HepG2 (cell line): ENCODE results near the gene PPP1R13B. TPM values are rescaled to one million over a fixed set of nuclear protein-coding genes. Genes with fewer than 3 reads are reported as not detected.

ENCODE experiments used
- BHLHE40 ChIP-seq: IDR thresholded peaks from 2 replicates; pipeline ENCODE4 v1.6.1; 2011; ENCODE audit warnings: low read length, improper control_type of control experiment
- CCAR2 ChIP-seq: fragments of 200-400 bp; formaldehyde crosslinking; optimal IDR thresholded peaks from 2 replicates; pipeline ENCODE3; 2018; ENCODE audit warnings: low read depth, mild to moderate bottlenecking, low read length, moderate library complexity
- DR1 ChIP-seq: sonication (generic); formaldehyde crosslinking; IDR thresholded peaks from 2 replicates; pipeline ENCODE4 v1.8.0; 2021; ENCODE audit warnings: mild to moderate bottlenecking, missing genetic modification reagents, inconsistent platforms
- HNF4A ChIP-seq: sonication (generic); formaldehyde crosslinking; IDR thresholded peaks from 2 replicates; pipeline ENCODE4 v1.4.0; 2020; ENCODE audit warnings: missing genetic modification reagents
- MED8 ChIP-seq: sonication (generic); formaldehyde crosslinking; IDR thresholded peaks from 2 replicates; pipeline ENCODE4 v1.8.1; 2023; ENCODE audit warnings: mild to moderate bottlenecking, missing genetic modification reagents; ENCODE audit not compliant: insufficient replicate concordance
- MNT ChIP-seq: fragments of 450-650 bp; IDR thresholded peaks from 2 replicates; pipeline ENCODE4 v1.6.1; 2016
- NR2F6 ChIP-seq, 2 experiments: IDR thresholded peaks; 2 replicates each; pipeline ENCODE4 v1.6.1; 2016; ENCODE audit warnings: antibody characterized with exemption in 1 of 2, mild to moderate bottlenecking in 1 of 2
- PTBP1 ChIP-seq: fragments of 200-400 bp; formaldehyde crosslinking; IDR thresholded peaks from 2 replicates; pipeline ENCODE4 v1.6.1; 2018; ENCODE audit warnings: low read length, low read depth; ENCODE audit not compliant: poor library complexity, severe bottlenecking
- TFAP4 ChIP-seq: sonication (generic); IDR thresholded peaks from 2 replicates; pipeline ENCODE4 v1.6.1; 2016; ENCODE audit warnings: low read depth, borderline replicate concordance
- ZBTB7B ChIP-seq: sonication (generic); formaldehyde crosslinking; IDR thresholded peaks from 2 replicates; pipeline ENCODE4 v1.4.0; 2020; ENCODE audit warnings: missing genetic modification reagents
- ZC3H13 ChIP-seq: sonication (generic); formaldehyde crosslinking; IDR thresholded peaks from 2 replicates; pipeline ENCODE4 v1.8.1; 2023; ENCODE audit warnings: mild to moderate bottlenecking, missing genetic modification reagents, moderate library complexity
- ZHX2 ChIP-seq, 2 experiments: sonication (generic) in 1 of 2; formaldehyde crosslinking in 1 of 2; IDR thresholded peaks; 2 replicates each; pipeline versions ENCODE4 v1.6.1 to v1.9.0; 2014 to 2022; ENCODE audit warnings: antibody characterized with exemption in 1 of 2, borderline replicate concordance in 1 of 2, inconsistent platforms in 1 of 2, low read depth in 1 of 2, missing genetic modification reagents in 1 of 2
- ZNF224 ChIP-seq: sonication (generic); formaldehyde crosslinking; IDR thresholded peaks from 2 replicates; pipeline ENCODE4 v1.5.0; 2020; ENCODE audit warnings: mild to moderate bottlenecking, missing genetic modification reagents
- ZNF710 ChIP-seq: sonication (generic); formaldehyde crosslinking; IDR thresholded peaks from 2 replicates; pipeline ENCODE4 v1.5.0; 2020; ENCODE audit warnings: mild to moderate bottlenecking, missing genetic modification reagents, borderline replicate concordance
- ZNF777 ChIP-seq: sonication (generic); formaldehyde crosslinking; IDR thresholded peaks from 2 replicates; pipeline ENCODE4 v1.4.0; 2020; ENCODE audit warnings: missing genetic modification reagents
- polyA plus RNA-seq, 8 experiments: library from polyadenylated mRNA; depleted of rRNA in 3 of 8; stranded (reverse) in 7 of 8; unstranded in 1 of 8; fragments of >200 nt; fragmentation: Illumina TruSeq in 4 of 8; extraction: Trizol in 4 of 8; gene quantifications; 2 replicates each; pipeline versions ENCODE4 v1.2.1 to v1.2.3, GENCODE V29; 2011 to 2016; ENCODE audit warnings: low read depth in 4 of 8, missing spikeins in 1 of 8, mixed read lengths in 1 of 8; ENCODE audit not compliant: insufficient read depth in 1 of 8
- total RNA-seq, 5 experiments: library from RNA; depleted of rRNA; stranded (reverse); fragments of >200 nt; fragmentation: Illumina TruSeq; extraction: Trizol; gene quantifications; 2 replicates each; pipeline ENCODE4 v1.2.3, GENCODE V29; 2016; ENCODE audit warnings: low read depth in 1 of 5

PPP1R13B gene
- total and polyA plus RNA-seq, 2 of the 13 experiments (the other 11 are each of a cell fraction or from before 2014, with no cell fraction given) = 4.6 to 9.4 TPM

- 0 out of 2 replicates have a peak, but pooled peaks have one; percentile 69 for TF ChIP-seq ZNF710 (CRISPR knock-in tag)
- peak; percentile 64; the same call in 1 of the 2 replicates for TF ChIP-seq NR2F6 (IDR thresholded peaks at IDR 0.05)
- TF ChIP-seq NR2F6 (CRISPR knock-in tag; IDR thresholded peaks at IDR 0.05) = peak; percentile 69
- peak; percentile 83 for TF ChIP-seq ZNF777 (CRISPR knock-in tag)
- no peak for TF ChIP-seq DR1 (CRISPR knock-in tag)
- no peak for TF ChIP-seq ZHX2 (IDR thresholded peaks at IDR 0.05; ENCODE audit: low read depth)
- no peak for TF ChIP-seq ZHX2 (CRISPR knock-in tag; IDR thresholded peaks at IDR 0.05; ENCODE audit: borderline replicate concordance)
- TF ChIP-seq TFAP4 = no peak
- no peak for TF ChIP-seq MNT
- TF ChIP-seq ZBTB7B (CRISPR knock-in tag) = peak; percentile 70
- no peak for TF ChIP-seq ZNF224 (CRISPR knock-in tag)
- TF ChIP-seq PTBP1 = no peak
- TF ChIP-seq ZC3H13 = 0 out of 2 replicates have a peak, but pooled peaks have one; percentile 48
- no peak for TF ChIP-seq BHLHE40
- TF ChIP-seq HNF4A (CRISPR knock-in tag) = 0 out of 2 replicates have a peak, but pooled peaks have one; percentile 26
- TF ChIP-seq MED8 (CRISPR knock-in tag) = peak; percentile 34
- TF ChIP-seq CCAR2 = no peak
These were observed 1.1 kb upstream of the PPP1R13B start (continued) for GRCh38 chr14:103848175-103849077.
